Neural progenitor cell (in vitro differentiated cells): ENCODE results near the gene TP73. TPM values are rescaled to one million over a fixed set of nuclear protein-coding genes. Genes with fewer than 3 reads are reported as not detected.

ENCODE experiments used
- DNase-seq: peaks from one replicate; pipeline ENCODE4 v3.0.0-alpha.2; 2016; ENCODE audit warnings: low spot score
- H2AFZ ChIP-seq: fragments of 200-600 bp; sonication (generic); replicated peaks from 2 replicates; pipeline ENCODE4 v1.6.1; 2016; ENCODE audit warnings: antibody characterized with exemption
- H3F3A ChIP-seq: fragments of 200-600 bp; sonication (generic); 2 replicates; pipeline ENCODE4 v1.6.1; 2016; ENCODE audit warnings: antibody characterized with exemption, low read depth
- H3K27ac ChIP-seq: fragments of 200-600 bp; sonication (generic); 2 replicates; pipeline ENCODE4 v1.5.1; 2016; ENCODE audit warnings: mild to moderate bottlenecking
- H3K27me3 ChIP-seq: fragments of 200-600 bp; sonication (generic); 2 replicates; pipeline ENCODE4 v1.6.1; 2016; ENCODE audit warnings: mild to moderate bottlenecking, moderate library complexity
- H3K36me3 ChIP-seq: fragments of 200-600 bp; sonication (generic); 2 replicates; pipeline ENCODE4 v1.5.1; 2016
- H3K4me1 ChIP-seq: fragments of 200-600 bp; sonication (generic); 2 replicates; pipeline ENCODE4 v1.6.1; 2016; ENCODE audit warnings: mixed run types
- H3K4me2 ChIP-seq: fragments of 200-600 bp; sonication (generic); 2 replicates; pipeline ENCODE4 v1.6.1; 2016
- H3K4me3 ChIP-seq: fragments of 200-600 bp; sonication (generic); 2 replicates; pipeline ENCODE4 v1.5.1; 2016
- H3K79me2 ChIP-seq: fragments of 200-600 bp; sonication (generic); 2 replicates; pipeline ENCODE4 v1.6.1; 2016; ENCODE audit warnings: low read depth
- H3K9ac ChIP-seq: fragments of 200-600 bp; sonication (generic); 2 replicates; pipeline ENCODE4 v1.6.1; 2016
- H3K9me3 ChIP-seq: fragments of 200-600 bp; sonication (generic); 2 replicates; pipeline ENCODE4 v1.5.1; 2016; ENCODE audit warnings: low read depth
- H4K20me1 ChIP-seq: fragments of 200-600 bp; sonication (generic); 2 replicates; pipeline ENCODE4 v1.6.1; 2016; ENCODE audit warnings: low read depth
- H3K27ac Mint-ChIP-seq: 3 replicates; pipeline ENCODE4 v1.8.0; 2021; ENCODE audit warnings: mixed read lengths
- H3K27me3 Mint-ChIP-seq: 2 replicates; pipeline ENCODE4 v1.8.0; 2022; ENCODE audit warnings: low read depth, mild to moderate bottlenecking, inconsistent platforms, moderate library complexity, mixed read lengths; ENCODE audit not compliant: insufficient read depth
- H3K36me3 Mint-ChIP-seq: 3 replicates; pipeline ENCODE4 v1.8.0; 2021; ENCODE audit warnings: mixed read lengths
- H3K4me1 Mint-ChIP-seq: 3 replicates; pipeline ENCODE4 v1.8.0; 2021; ENCODE audit warnings: mixed read lengths
- H3K4me3 Mint-ChIP-seq: 3 replicates; pipeline ENCODE4 v1.8.0; 2021; ENCODE audit warnings: mild to moderate bottlenecking, moderate library complexity, mixed read lengths
- H3K9me3 Mint-ChIP-seq: 3 replicates; pipeline ENCODE4 v1.8.0; 2020; ENCODE audit warnings: mixed read lengths
- CTCF ChIP-seq: fragments of 200-600 bp; sonication (generic); IDR thresholded peaks from 2 replicates; pipeline ENCODE4 v1.5.1; 2017; ENCODE audit warnings: antibody characterized with exemption, mild to moderate bottlenecking
- EZH2 ChIP-seq: fragments of 200-600 bp; sonication (generic); IDR thresholded peaks from 2 replicates; pipeline ENCODE4 v1.6.1; 2017; ENCODE audit warnings: antibody characterized with exemption, mild to moderate bottlenecking, moderate library complexity
- EZH2phosphoT487 ChIP-seq: fragments of 200-600 bp; sonication (generic); IDR thresholded peaks from 2 replicates; pipeline ENCODE4 v1.6.1; 2017; ENCODE audit warnings: antibody characterized with exemption
- total RNA-seq: library from RNA; depleted of rRNA; stranded (reverse); fragments of >200 nt; gene quantifications from 2 replicates; pipeline ENCODE4 v1.2.3, GENCODE V29; 2015; ENCODE audit warnings: low replicate concordance

Gene TP73
- total RNA-seq, 1 donor from 2014 or later, result not detected

GRCh38 chr1:3778590-3779264 is 126.4 kb downstream of the TP73 start:
- H4K20me1 ChIP-seq, result peaks cover 1% of the 10 kb centered on the region
- no peaks in the 10 kb centered on the region for H3F3A ChIP-seq
- Mint-ChIP-seq H3K27ac (no peak overlapping the region), H3K4me1 (peaks cover 13% of the 10 kb centered on the region), H3K9me3 (no peaks in the 10 kb centered on the region), H3K36me3 (peaks cover 16% of the 10 kb centered on the region), H3K4me3 (no peak overlapping the region), H3K27me3 (peaks cover 5% of the 10 kb centered on the region)
- no peak overlapping the region for H3K27ac ChIP-seq
- DNase-seq, result no peak
- no peaks in the 10 kb centered on the region for H3K27me3 ChIP-seq
- no peaks in the 10 kb centered on the region for H3K79me2 ChIP-seq
- H3K9ac ChIP-seq, result no peak overlapping the region
- no peaks in the 10 kb centered on the region for H3K9me3 ChIP-seq
- H2AFZ ChIP-seq, result no peak overlapping the region
- H3K4me1 ChIP-seq, result peaks cover 11% of the 10 kb centered on the region
- TF ChIP-seq EZH2, result no peak
- TF ChIP-seq CTCF, result no peak
- TF ChIP-seq EZH2phosphoT487, result no peak
- H3K4me3 ChIP-seq, result no peak overlapping the region
- H3K36me3 ChIP-seq, result no peaks in the 10 kb centered on the region
- H3K4me2 ChIP-seq, result no peak overlapping the region

- no peak overlapping the region for H3K27ac Mint-ChIP-seq
These were observed 127.1 kb downstream of the TP73 start for GRCh38 chr1:3779265-3779911.

GRCh38 chr1:3779912-3780416 is 127.6 kb downstream of the TP73 start:
- Histone ChIP-seq H3K27ac (no peak overlapping the region), H3K4me1 (peaks cover 9% of the 10 kb centered on the region), H3K79me2 (no peaks in the 10 kb centered on the region), H3K27me3 (no peaks in the 10 kb centered on the region), H3K36me3 (no peaks in the 10 kb centered on the region), H2AFZ (no peak overlapping the region), H3K9me3 (no peaks in the 10 kb centered on the region), H3F3A (no peaks in the 10 kb centered on the region), H3K4me2 (no peak overlapping the region), H3K4me3 (no peak overlapping the region), H4K20me1 (no peaks in the 10 kb centered on the region), H3K9ac (no peak overlapping the region)
- DNase-seq, result no peak
- peaks cover 16% of the 10 kb centered on the region for H3K36me3 Mint-ChIP-seq
- no peaks in the 10 kb centered on the region for H3K9me3 Mint-ChIP-seq
- H3K27ac Mint-ChIP-seq, result no peak overlapping the region
- H3K4me3 Mint-ChIP-seq, result no peak overlapping the region
- H3K4me1 Mint-ChIP-seq, result peaks cover 10% of the 10 kb centered on the region
- H3K27me3 Mint-ChIP-seq, result peaks cover 8% of the 10 kb centered on the region
- no peak for TF ChIP-seq CTCF
- no peak for TF ChIP-seq EZH2phosphoT487
- no peak for TF ChIP-seq EZH2

More at GRCh38 chr1:3779265-3779911, 127.1 kb downstream of the TP73 start:
- H3K4me1 Mint-ChIP-seq, result peaks cover 11% of the 10 kb centered on the region
- TF ChIP-seq EZH2 (no peak), EZH2phosphoT487 (no peak), CTCF (no peak)
- no peak for DNase-seq
- Histone ChIP-seq H3K79me2 (no peaks in the 10 kb centered on the region), H3K9me3 (no peaks in the 10 kb centered on the region), H3K27me3 (no peaks in the 10 kb centered on the region), H3K4me3 (no peak overlapping the region), H3F3A (no peaks in the 10 kb centered on the region), H3K9ac (no peak overlapping the region), H3K27ac (no peak overlapping the region), H3K4me2 (no peak overlapping the region), H3K4me1 (peaks cover 11% of the 10 kb centered on the region), H2AFZ (no peak overlapping the region), H4K20me1 (no peaks in the 10 kb centered on the region), H3K36me3 (no peaks in the 10 kb centered on the region)
- H3K9me3 Mint-ChIP-seq, result no peaks in the 10 kb centered on the region
- H3K27me3 Mint-ChIP-seq, result peaks cover 8% of the 10 kb centered on the region
- peaks cover 16% of the 10 kb centered on the region for H3K36me3 Mint-ChIP-seq
- H3K4me3 Mint-ChIP-seq, result no peak overlapping the region
